Endometrium (tissue), 2 donors: ENCODE data around the gene SLC26A2.
"Not testable (repeated sequence)": the region's sequence is repeated elsewhere in the genome, so short reads cannot be mapped to it uniquely, and the experiment has no call there.

Experiments
- FAIRE-seq: peaks from 2 replicates; lab custom pipeline; 2012; peaks lifted over from hg19 to GRCh38; lab: Jason Lieb, UNC
- donor health status: control.
- donor health status: control.

Gene SLC26A2

DNA sequence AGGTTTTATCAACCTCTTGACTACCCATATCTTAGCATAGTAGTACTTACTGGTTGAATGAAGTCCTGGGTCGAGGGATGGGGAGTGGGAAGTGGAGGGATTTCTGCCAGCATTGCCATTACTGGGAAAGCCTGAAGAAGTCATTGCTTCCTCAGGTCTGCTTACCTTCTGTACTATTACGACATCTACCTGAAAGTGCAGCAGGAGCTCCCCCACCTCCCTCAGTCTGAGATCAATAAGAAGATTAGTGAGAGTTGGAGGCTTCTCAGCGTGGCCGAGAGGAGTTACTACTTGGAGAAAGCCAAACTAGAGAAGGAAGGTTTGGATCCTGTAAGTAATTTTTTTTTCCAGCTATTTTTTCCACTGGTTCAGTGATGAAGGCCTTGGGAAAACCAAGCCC, 45.8 kb downstream of the SLC26A2 start:
- no peak for FAIRE-seq

DNA sequence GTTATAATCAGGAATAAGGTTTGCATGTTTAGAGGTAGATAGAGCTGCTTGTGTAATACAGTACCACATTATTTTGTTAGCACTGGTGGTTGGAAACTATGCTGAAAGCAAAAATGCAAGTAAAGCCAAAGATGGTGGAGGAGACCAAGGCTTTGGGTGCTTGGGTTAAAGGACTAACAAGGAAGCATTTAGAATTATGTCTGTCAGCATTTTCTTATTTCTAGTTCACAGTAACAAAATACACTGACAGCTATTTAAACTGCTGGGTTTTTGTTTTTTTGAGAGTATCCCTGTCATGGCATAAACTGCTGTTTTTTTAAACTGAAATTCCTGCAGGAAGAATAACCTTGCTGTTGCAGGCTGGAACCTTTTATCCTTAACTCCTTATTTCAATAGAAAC, 46.5 kb downstream of the SLC26A2 start:
- no peak for FAIRE-seq

DNA sequence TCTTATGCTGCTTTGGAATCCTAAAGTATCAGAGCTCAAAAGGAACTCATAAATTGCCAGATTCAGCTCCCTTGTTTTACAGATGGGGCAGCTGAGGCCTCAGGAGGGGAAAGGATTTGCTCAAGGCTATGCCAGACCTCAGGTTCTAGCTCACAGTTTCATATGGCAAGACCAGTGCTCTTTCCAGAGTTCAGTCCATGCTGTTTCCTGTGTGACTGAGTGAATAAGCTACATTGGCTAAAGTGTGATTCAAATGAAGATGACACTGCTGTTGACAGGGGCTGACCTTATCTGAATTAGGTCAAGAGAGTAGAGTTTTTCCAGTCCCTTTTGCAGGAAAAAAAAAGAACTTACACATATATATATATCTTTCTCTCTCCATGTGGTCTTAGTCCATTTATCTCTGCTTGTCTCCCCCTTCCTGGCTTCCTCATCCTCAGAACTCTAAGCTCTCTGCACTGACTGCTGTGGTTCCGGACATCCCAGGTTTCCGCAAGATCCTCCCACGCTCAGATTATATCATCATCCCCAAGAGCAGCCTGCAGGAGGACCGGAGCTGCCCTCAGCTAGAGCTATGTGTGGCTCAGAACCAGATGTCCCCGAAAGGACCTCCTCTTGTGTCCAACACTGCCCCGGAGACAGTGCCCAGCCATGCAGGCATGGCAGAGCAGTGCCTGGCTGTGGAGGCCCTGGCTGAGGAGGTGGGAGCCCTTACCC, 49.3 kb downstream of the SLC26A2 start:
- FAIRE-seq: no peak

DNA sequence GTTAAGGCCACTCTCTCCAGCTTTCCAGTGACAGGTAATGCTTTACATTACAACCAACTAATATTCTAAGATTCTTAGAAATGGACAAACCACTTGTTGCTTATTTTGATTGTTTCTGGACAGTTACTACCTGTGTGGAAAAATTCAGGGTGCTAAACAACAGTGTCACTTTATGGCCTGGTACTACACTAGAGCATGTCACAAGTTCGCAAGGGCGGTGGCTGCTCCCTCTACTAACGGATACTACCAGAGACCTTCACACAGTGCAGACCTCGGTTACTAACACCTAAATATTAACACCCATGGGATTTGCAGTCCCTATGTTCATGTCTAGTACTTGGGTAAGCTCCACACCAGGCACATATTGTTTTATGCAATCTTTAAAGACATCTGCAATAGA, 53.4 kb downstream of the SLC26A2 start:
- FAIRE-seq: no peak

DNA sequence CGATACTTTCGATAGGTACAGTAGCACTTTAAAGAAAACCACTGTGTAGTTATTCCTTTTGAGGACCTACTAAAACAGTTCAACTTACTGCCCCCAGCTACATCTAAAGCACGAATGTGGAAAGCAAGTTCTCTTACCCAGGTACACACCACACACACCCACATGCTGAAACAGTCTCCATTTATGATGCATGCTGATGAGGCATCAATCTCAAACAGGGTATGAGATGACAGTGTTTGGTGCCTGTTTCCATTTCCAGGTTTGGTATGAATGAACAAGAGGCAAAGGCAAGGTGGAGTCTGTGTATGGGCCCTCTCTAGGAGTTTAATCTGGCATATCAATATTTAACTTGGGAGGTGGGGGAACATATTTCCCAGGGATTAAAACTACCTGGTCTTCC, 53.9 kb downstream of the SLC26A2 start:
- no peak for FAIRE-seq

DNA sequence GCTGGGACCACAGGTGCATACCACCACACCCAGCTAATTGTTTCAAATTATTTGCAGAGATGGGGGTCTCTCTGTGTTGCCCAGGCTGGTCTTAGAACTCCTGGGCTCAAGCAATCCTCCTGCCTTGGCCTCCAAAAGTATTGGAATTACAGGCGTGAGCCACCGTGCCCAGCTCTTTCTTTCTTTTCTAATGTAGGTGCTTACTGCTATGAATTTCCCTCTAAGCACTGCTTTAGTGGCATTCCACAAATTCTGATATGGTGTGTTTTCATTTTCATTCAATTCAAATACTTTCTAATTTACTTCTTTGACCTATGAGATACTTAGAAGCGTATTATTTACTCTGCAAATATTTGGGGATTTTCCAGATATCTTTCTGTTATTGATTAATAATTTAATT, 54.9 kb downstream of the SLC26A2 start:
- no peak for FAIRE-seq

DNA sequence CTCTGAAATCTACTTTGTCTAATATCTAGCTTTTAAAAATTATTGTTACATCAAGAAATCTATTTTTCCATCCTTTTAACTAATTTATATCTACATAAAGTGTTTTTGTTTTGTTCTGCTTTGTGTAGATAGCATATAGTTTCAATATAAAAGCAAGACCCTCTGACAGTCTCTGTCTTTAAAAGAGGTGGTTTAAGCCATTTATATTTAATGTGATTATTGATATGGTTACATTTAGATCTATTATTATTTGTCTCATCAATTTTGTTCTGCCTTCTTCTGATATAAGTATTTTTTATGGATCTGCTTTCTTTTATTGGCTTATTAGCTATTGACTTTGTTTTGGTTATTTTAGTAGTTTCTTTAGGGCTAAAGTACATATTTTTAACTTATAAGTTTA, 56.0 kb downstream of the SLC26A2 start:
- FAIRE-seq: no peak

DNA sequence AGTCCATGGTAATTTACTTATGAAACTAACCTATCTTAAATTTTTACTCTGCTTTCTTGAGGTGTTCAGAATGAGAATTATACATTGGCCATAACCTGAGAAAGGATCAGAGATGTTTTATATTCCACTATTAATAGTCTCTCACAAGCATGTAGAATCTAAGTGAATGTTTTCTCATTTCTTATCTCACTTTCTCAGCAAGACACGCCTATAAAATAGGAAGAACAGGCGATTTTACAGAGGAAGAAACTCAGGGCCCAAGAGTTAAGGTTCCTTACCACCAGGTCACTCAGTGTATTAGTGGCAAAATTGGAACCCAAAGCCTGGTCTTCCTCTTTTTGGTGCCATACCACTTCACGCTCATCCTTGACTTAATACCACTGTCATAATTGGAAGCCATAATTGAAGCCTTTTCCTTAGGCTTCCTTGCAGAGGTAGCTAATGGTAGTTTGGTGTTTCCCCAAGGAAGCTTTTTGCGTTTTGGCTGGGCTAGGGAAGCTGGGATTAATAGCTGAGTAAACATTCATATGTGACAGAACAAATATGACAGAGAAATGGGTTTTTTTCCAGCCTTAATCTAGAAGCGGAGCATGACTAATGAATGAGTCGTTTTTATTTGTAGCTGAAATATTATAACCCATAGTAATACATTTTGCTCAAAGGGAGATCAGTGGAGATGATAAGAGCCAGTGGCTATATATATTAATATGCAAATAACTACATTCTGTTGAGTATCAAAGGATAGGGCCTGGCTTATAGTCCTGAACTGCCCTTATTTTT, 56.9 kb downstream of the SLC26A2 start:
- no peak for FAIRE-seq

DNA sequence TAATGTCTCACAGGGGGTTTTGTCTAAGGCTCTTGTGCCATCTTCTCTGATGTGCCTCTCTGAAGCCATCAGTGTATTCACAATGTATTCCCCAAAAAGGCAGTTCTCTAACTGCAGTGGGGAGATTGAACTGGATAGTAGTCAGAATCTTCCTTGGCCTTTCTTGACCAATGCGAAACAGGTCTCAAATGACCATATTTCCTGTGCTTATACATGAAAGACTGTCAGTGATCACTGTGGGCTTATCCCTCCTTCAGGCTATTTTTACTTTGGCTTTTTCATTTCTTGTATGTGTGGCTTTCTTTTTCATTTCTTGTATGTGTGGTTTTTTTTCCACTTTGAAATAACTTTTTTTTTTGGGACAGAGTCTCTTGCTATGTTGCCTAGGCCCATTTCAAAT, 59.7 kb downstream of the SLC26A2 start:
- no peak for FAIRE-seq

DNA sequence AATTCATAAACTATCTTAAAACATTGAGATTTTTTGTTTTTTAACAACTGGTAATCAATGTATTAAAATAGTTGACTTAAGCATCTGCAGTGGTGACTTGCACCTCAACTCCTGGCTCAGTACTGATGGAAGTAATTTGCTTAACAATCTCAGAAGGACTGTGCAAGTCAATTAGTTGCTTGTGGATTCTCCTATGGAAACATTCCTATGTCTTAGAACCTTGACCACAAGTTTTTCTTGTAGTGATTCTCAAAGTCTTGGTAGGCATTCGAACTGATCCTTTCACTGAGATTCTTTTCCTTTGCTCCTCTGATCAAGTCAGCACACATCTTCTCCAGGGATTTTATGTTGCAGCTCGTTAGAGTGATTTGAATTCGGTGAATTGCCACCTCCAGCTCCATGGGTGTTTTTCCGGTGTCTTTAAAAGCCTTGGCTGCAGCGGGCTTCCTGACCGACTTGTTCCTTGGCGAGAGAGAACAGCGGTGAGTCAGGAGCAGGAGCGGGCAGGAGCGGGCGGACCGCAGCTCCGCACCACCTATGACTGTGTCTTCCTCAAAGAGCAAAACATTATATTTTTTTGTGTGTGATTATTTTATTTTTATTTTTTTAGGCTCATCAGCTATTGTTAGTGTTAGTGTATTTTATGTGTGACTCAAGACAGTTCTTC, 61.1 kb downstream of the SLC26A2 start:
- no peak for FAIRE-seq

DNA sequence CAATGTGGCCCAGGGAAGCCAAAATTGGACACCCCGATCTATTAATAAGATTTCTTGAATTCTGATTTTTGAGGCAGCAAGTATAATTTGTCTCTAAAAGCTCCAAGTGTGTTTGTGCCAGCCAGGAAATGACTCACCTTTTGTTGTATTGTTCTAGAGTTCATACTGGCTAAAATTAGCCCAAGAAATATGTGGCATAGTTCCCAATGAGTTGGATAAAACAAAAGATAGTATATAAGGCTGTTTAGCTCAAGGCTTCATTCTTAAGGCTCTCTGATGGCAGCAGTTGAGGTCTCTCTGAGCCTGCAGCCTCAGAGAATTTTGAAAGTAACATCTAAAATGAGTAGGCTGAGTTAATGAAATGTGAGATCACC, 61.6 kb downstream of the SLC26A2 start:
- FAIRE-seq: no peak

DNA sequence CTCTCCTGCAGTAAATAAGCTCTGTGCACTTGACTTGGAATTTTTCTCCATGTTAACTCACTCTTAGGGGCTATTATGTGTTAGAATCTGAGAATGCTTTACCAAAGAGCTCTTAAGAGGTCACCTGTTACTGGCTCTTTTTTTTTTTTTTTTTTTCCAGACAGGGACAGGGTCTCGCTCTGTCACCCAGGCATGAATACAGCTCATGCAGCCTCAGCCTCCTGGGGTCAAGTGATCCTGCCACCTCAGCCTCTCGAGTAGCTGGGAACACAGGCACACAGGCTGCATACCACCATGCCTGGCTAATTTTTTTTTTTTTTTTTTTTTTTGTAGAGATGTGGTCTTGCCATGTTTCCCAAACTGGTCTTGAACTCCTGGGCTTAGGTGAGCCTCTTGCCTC, 62.1 kb downstream of the SLC26A2 start:
- no peak for FAIRE-seq

DNA sequence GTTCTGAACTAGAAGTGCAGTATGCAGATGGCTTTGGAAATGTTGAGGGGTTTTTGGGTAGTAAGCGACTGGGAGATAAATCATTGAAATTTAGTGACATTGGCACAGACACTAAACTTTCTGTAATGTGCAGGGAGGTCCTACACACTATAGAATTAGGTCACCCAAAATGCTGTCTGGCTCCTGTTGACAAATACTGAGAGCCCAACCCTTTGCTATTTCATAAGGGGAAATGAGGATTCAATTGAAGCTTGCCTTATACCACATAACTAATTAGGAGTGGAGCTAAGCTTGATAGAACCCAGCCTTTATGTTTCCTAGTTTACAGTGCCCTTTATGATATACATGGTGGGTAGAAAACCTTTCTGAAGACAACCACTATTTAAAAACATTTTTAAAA, 62.6 kb downstream of the SLC26A2 start:
- FAIRE-seq: no peak

DNA sequence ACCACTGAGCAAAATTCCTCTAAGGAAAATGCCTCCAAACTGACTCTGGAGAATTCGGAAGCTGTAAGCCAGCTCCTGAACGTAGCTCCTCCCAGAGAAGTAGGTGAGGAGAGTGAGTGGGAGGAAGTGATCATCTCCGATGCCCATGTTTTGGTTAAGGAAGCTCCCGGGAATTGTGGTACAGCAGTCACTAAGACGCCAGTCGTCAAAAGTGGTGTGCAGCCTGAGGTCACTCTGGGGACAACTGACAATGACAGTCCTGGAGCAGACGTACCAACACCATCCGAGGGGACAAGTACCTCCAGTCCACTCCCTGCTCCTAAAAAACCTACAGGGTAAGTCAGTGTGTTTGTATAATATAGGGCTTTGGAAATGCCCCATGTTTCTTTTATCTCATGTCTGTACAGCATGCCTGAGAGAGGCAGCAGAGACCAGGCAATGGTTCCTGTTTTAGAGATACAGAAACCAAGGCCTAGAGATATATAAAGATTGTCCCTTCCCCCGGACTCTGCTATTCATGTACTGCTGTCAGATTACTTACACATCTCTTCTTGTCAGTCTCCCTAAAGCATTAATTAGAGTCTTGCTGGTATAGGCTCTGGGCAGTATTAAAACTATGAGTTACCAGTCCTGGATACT, 63.9 kb downstream of the SLC26A2 start:
- FAIRE-seq: no peak

DNA sequence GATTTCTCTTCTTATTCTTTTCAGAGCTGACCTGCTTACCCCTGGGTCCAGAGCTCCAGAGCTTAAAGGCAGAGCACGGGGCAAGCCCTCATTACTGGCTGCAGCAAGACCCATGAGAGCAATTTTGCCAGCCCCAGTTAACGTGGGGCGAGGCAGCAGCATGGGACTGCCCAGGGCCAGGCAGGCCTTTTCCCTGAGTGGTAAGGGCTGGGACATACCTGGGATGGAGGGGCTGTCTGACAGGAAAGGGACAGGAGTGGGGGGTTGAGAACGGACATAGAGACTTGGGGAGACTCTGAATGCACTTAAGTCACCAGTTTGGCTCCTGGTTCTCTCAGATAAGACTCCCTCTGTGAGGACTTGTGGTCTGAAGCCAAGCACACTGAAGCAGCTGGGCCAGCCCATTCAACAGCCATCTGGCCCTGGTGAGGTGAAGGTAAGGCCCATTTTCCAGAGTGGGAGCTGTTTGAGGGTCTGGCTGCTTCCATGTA, 66.2 kb downstream of the SLC26A2 start:
- FAIRE-seq: no peak

DNA sequence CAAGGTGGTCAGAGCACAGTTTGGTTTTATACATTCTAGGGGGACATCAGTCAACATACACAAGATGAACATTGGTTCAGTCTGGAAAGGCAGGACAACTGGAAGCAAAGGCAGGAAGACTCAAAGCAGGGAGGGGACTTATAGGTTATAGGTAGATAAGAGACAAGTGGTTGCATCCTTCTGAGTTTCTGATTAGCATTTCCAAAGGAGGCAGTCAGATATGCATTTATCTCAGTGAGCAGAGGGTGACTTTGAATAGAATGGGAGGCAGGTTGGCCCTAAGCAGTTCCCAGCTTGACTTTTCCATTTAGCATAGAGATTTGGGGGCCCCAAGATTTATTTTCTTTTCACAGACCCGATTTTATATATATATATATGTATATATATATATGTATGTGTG, 67.5 kb downstream of the SLC26A2 start:
- not testable (repeated sequence) for FAIRE-seq

DNA sequence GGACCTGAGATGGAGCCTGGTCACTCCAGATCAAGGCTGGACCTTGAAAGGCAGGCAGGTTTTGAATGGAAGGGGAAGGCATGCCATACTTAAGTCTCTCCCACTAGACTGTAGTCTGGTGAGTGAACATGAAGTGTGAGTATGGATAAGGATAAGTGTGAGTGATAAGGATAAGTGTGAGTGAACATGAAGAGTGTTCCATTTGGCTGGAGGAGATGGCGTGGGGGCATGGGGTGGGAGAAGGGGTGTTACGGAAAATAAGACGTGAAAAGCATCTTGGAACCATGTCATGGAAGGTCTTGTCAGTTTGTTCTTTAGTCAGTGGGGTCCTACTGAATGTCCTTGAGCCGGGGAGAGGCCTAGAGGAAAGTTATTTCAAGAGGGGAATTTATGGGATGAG, 72.8 kb downstream of the SLC26A2 start:
- FAIRE-seq: no peak

DNA sequence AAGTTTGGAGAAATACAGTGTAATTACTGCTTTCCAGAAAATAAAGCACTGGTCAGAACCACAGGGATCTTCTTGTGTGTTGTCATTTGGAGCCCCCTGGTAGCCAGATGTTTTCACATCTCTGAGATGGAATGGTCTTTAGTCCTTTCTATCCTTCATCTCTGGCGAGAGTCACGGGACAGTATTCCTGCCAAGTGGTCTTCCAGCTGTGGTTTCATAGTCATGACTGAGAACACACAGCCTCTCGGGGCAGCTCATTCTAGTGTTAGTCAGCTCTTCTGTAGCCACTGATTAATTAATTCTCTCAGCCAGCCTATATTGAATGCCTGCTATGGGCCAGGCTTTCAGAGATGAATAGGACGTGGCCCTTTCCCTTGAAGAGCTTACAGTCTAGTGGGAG, 74.1 kb downstream of the SLC26A2 start:
- no peak for FAIRE-seq

DNA sequence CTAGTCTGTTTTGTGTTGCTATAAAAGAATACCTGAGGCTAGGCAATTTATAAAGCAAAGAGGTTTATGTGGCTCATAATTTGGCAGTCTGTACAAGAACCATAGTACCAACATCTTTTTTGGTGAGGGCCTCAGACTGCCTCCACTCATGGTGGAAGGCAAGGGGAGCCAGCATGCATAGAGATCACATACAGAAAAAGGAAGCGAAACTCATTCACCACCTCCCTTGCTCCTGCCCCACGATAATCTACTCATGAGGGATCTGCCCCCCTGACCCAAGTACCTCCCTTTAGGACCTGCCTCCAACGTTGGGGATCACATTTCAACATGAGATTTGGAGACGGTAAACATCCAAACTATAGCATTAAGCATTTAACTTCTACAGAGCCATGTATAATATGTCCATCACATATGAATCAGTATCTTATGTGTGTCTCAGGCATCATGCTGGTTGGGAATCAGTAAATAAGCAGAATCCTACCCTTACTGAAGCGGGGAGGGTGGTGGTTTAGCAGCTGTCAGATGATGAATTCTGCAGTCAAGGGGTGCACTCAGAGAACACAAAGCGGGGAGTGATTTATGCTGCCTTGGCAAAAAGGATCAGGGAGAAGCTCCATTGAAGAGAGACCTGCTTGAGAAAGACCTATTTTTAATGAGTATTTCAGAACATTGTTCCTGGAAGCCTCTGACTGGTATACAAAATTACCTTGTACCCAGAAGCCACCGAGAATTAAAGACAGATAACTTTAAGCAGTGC, 74.8 kb downstream of the SLC26A2 start:
- FAIRE-seq: no peak

DNA sequence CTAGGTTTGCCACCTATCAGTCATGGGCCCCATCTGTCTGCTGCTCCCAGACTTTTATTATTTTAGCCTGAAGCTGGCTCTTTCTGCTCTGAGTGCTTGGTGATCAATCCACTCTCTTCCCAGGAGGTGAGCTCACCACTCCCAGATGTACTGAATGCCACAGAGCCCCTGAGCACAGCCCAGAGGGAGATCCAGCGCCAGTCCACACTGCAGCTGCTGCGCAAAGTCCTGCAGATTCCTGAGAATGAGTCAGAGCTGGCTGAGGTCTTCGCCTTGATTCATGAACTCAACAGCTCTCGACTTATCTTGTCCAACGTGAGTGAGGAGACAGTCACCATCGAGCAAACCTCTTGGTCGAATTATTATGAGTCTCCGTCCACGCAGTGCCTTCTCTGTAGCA, 76.0 kb downstream of the SLC26A2 start:
- no peak for FAIRE-seq
